ENCODE data around the gene AUH. TPM values are rescaled to one million over a fixed set of nuclear protein-coding genes. Genes with fewer than 3 reads are reported as not detected.
A peak's percentile ranks its signal among the peaks of the same experiment; 100 is the strongest.

The AUH gene
- total and polyA plus RNA-seq, 7 donors: 13.1 to 40.9 (median 28.2) TPM

- Histone ChIP-seq H3K4me1 (peaks cover 0 to 18% (median 2%) of the 10 kb centered on the region in 4 donors), H3K27ac (peak overlapping the region in 1 of 4 donors; percentile 10)
- 93 to 97% methylated on average over 4 of the region's 4 CpGs for WGBS, 2 donors
Observed at GRCh38 chr9:91334053-91334452, 27.7 kb downstream of the AUH start.

GRCh38 chr9:91333551-91333950 is 28.2 kb downstream of the AUH start:
- Histone ChIP-seq H3K27me3 (no peaks in the 10 kb centered on the region), H3K9me3 (peaks cover 0 to 1% (median 0%) of the 10 kb centered on the region in 4 donors), H3K4me3 (no peak overlapping the region), H3K27ac (peak overlapping the region in 1 of 4 donors; percentile 10), H3K36me3 (peaks cover 0 to 4% (median 0%) of the 10 kb centered on the region in 4 donors), H3K4me1 (peaks cover 0 to 18% (median 2%) of the 10 kb centered on the region in 4 donors)
- TF ChIP-seq EP300 (IDR thresholded peaks at IDR 0.05) (no peak), POLR2A (IDR thresholded peaks at IDR 0.05) (no peak), POLR2AphosphoS5 (IDR thresholded peaks at IDR 0.05) (no peak), CTCF (IDR thresholded peaks at IDR 0.05) (no peak)
- no peak for DNase-seq
- WGBS, 2 donors: 92% methylated on average over 1 of the region's 1 CpG
- intact Hi-C loops (cut with DNase I): no loop called here

More at GRCh38 chr9:91334053-91334452, 27.7 kb downstream of the AUH start:
- Histone ChIP-seq H3K4me3 (no peak overlapping the region), H3K9me3 (peaks cover 0 to 1% (median 0%) of the 10 kb centered on the region in 4 donors), H3K36me3 (peaks cover 0 to 9% (median 0%) of the 10 kb centered on the region in 4 donors), H3K27me3 (no peaks in the 10 kb centered on the region)
- no peak for DNase-seq
- intact Hi-C loops (cut with DNase I): no loop called here
- TF ChIP-seq POLR2AphosphoS5 (IDR thresholded peaks at IDR 0.05) (no peak), EP300 (IDR thresholded peaks at IDR 0.05) (no peak), CTCF (IDR thresholded peaks at IDR 0.05) (no peak), POLR2A (IDR thresholded peaks at IDR 0.05) (no peak)

GRCh38 chr9:91332546-91333231 is 29.0 kb downstream of the AUH start:
- intact Hi-C loops (cut with DNase I): no loop called here
- H3K36me3 ChIP-seq: peaks cover 0 to 6% (median under 1%) of the 10 kb centered on the region in 4 donors
- peaks cover 0 to 18% (median 2%) of the 10 kb centered on the region in 4 donors for H3K4me1 ChIP-seq
- no peaks in the 10 kb centered on the region for H3K27me3 ChIP-seq
- H3K27ac ChIP-seq: peak overlapping the region in 1 of 4 donors; percentile 43
- TF ChIP-seq CTCF (IDR thresholded peaks at IDR 0.05) (no peak), POLR2A (IDR thresholded peaks at IDR 0.05) (no peak), POLR2AphosphoS5 (IDR thresholded peaks at IDR 0.05) (no peak), EP300 (IDR thresholded peaks at IDR 0.05) (no peak)
- 79 to 81% methylated on average over 12 of the region's 12 CpGs for WGBS, 2 donors
- H3K4me3 ChIP-seq: no peak overlapping the region
- no peak for DNase-seq
- H3K9me3 ChIP-seq: peaks cover 0 to 1% (median 0%) of the 10 kb centered on the region in 4 donors

- peaks cover 0 to 14% (median 5%) of the 10 kb centered on the region in 4 donors for H3K36me3 ChIP-seq
- no peaks in the 10 kb centered on the region for H3K27me3 ChIP-seq
- H3K9me3 ChIP-seq: peaks cover 0 to 1% (median 0%) of the 10 kb centered on the region in 4 donors
- H3K27ac ChIP-seq: no peak overlapping the region
- DNase-seq: no peak
- WGBS, 2 donors: 90 to 93% methylated on average over 7 of the region's 7 CpGs
- H3K4me1 ChIP-seq: peaks cover 0 to 18% (median 2%) of the 10 kb centered on the region in 4 donors
- no peak overlapping the region for H3K4me3 ChIP-seq
- TF ChIP-seq CTCF (IDR thresholded peaks at IDR 0.05) (no peak), POLR2A (IDR thresholded peaks at IDR 0.05) (no peak), POLR2AphosphoS5 (IDR thresholded peaks at IDR 0.05) (no peak), EP300 (IDR thresholded peaks at IDR 0.05) (no peak)
- intact Hi-C loops (cut with DNase I): no loop called here
Observed at GRCh38 chr9:91331849-91332248, 29.9 kb downstream of the AUH start.
